Adrenal gland (tissue), 5 donors: Measurements from ENCODE around the gene KRT76.

Source experiments
- CTCF ChIP-seq, 6 experiments: fragments of 450-650 bp in 4 of 6; fragments of 200-600 bp in 2 of 6; sonication (generic) in 1 of 6; IDR thresholded peaks; 1 replicate in 5 of 6; 2 replicates in 1 of 6; pipeline versions ENCODE4 v1.5.1 to v1.8.0; 2016 to 2021; ENCODE audit warnings: antibody characterized with exemption in 6 of 6, mild to moderate bottlenecking in 2 of 6, moderate library complexity in 1 of 6
- POLR2A ChIP-seq, 2 donors: fragments of 450-650 bp; IDR thresholded peaks; one replicate each; pipeline ENCODE4 v1.6.1; 2017; ENCODE audit warnings: antibody characterized with exemption in 2 of 2, mild to moderate bottlenecking in 2 of 2, moderate library complexity in 1 of 2
- donor health status: DM: no; HTN: no; CAD: no.

DNA sequence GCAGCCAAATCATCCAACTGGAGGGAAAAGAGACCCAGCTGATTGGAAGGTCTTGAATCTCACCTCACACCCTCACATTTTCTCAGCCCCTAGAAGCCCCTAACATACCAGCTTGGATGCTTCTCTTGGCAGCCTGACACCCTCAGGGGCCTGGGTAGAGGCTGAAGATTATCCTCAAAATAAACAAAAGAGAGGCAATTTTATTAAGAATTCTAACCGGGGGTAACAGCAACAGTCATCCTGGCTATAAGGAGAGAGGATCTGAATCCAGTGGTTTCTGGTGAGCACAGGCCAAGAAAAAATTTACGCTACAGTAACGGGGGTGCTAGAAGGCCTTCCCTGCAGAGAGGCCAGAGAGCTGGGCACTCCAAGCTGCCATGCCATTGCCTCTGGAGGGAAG lies 21.6 kb downstream of the KRT76 start:
- TF ChIP-seq CTCF (IDR thresholded peaks at IDR 0.05) = no peak
- no peak for TF ChIP-seq POLR2A (IDR thresholded peaks at IDR 0.05)
